Subcutaneous abdominal adipose tissue (tissue), 5 donors: ENCODE data around the gene KCND3.

ENCODE experiments used
- H3K27ac ChIP-seq: one replicate; pipeline ENCODE4 v1.7.0; 2013; ENCODE audit warnings: low read depth, mild to moderate bottlenecking, inconsistent platforms, low read length, moderate library complexity
- H3K27me3 ChIP-seq, 5 donors: one replicate each; pipeline ENCODE4 v1.7.0; 2013; ENCODE audit warnings: low read length in 5 of 5, inconsistent platforms in 1 of 5; ENCODE audit not compliant: control insufficient read depth in 5 of 5, insufficient read depth in 4 of 5
- H3K36me3 ChIP-seq, 5 donors: one replicate each; pipeline ENCODE4 v1.7.0; 2013; ENCODE audit warnings: low read length in 5 of 5; ENCODE audit not compliant: control insufficient read depth in 5 of 5, insufficient read depth in 5 of 5
- H3K4me1 ChIP-seq, 5 donors: one replicate each; pipeline ENCODE4 v1.7.0; 2013; ENCODE audit warnings: low read length in 5 of 5, mild to moderate bottlenecking in 3 of 5, moderate library complexity in 1 of 5; ENCODE audit not compliant: control insufficient read depth in 5 of 5, insufficient read depth in 5 of 5
- H3K4me3 ChIP-seq, 5 donors: one replicate each; pipeline ENCODE4 v1.7.0; 2013; ENCODE audit warnings: low read length in 5 of 5, low read depth in 1 of 5
- H3K9ac ChIP-seq, 5 donors: one replicate each; pipeline ENCODE4 v1.7.0; 2013; ENCODE audit warnings: low read length in 5 of 5, mild to moderate bottlenecking in 4 of 5, moderate library complexity in 3 of 5
- H3K9me3 ChIP-seq, 5 donors: one replicate each; pipeline ENCODE4 v1.7.0; 2013; ENCODE audit warnings: low read length in 5 of 5; ENCODE audit not compliant: control insufficient read depth in 5 of 5
- donor health status: healthy.
- donor health status: healthy.
- donor health status: healthy.
- donor health status: healthy.
- donor health status: healthy.

KCND3 gene

DNA sequence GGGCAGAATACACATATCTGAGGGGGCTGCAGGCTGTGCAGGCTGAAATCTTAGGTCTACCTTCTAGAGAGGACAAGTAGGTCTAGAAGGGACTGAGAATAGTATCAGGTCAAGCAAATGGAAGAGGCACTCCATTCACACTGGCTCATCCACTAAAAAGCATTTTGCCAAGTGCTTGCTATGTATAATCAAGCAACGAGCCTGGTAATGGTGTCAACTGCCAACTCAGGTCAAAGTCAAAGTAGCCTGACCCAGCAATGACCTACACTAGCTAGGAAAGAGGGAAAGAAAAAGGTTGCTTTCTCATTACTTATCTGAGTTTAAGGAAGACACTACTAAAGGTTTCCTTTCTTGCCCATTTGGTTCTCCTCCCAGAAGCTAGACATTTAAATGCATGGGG, 10.8 kb downstream of the KCND3 start:
- H3K4me1 ChIP-seq = peaks cover 0 to 5% (median 0%) of the 10 kb centered on the region in 5 donors
- H3K27me3 ChIP-seq = peaks cover 0 to 10% (median 0%) of the 10 kb centered on the region in 5 donors
- no peaks in the 10 kb centered on the region for H3K9me3 ChIP-seq
- H3K36me3 ChIP-seq = peaks cover 0 to 10% (median 6%) of the 10 kb centered on the region in 5 donors
- no peak overlapping the region for H3K9ac ChIP-seq
- H3K27ac ChIP-seq = no peak overlapping the region
- no peak overlapping the region for H3K4me3 ChIP-seq

- Histone ChIP-seq H3K4me1 (peaks cover 0 to 7% (median 0%) of the 10 kb centered on the region in 5 donors), H3K36me3 (peaks cover 0 to 10% (median 6%) of the 10 kb centered on the region in 5 donors), H3K9me3 (no peaks in the 10 kb centered on the region), H3K9ac (no peak overlapping the region), H3K27me3 (peaks cover 0 to 10% (median 0%) of the 10 kb centered on the region in 5 donors), H3K27ac (no peak overlapping the region), H3K4me3 (no peak overlapping the region)
Measured at GRCh38 chr1:111977378-111977777, 12.1 kb downstream of the KCND3 start.

GRCh38 chr1:111976842-111977241, 12.6 kb downstream of the KCND3 start:
- Histone ChIP-seq H3K9me3 (no peaks in the 10 kb centered on the region), H3K4me3 (no peak overlapping the region), H3K36me3 (peaks cover 0 to 6% (median 2%) of the 10 kb centered on the region in 5 donors), H3K27me3 (peaks cover 0 to 10% (median 0%) of the 10 kb centered on the region in 5 donors), H3K9ac (no peak overlapping the region), H3K27ac (no peak overlapping the region), H3K4me1 (peaks cover 0 to 7% (median 0%) of the 10 kb centered on the region in 5 donors)

- H3K36me3 ChIP-seq = peaks cover 0 to under 1% (median 0%) of the 10 kb centered on the region in 5 donors
- H3K4me3 ChIP-seq = no peak overlapping the region
- H3K27ac ChIP-seq = no peak overlapping the region
- no peaks in the 10 kb centered on the region for H3K9me3 ChIP-seq
- peaks cover 0 to 7% (median 0%) of the 10 kb centered on the region in 5 donors for H3K4me1 ChIP-seq
- no peak overlapping the region for H3K9ac ChIP-seq
- H3K27me3 ChIP-seq = peaks cover 0 to 10% (median 0%) of the 10 kb centered on the region in 5 donors
Measured at GRCh38 chr1:111976332-111976731, 13.1 kb downstream of the KCND3 start.

DNA sequence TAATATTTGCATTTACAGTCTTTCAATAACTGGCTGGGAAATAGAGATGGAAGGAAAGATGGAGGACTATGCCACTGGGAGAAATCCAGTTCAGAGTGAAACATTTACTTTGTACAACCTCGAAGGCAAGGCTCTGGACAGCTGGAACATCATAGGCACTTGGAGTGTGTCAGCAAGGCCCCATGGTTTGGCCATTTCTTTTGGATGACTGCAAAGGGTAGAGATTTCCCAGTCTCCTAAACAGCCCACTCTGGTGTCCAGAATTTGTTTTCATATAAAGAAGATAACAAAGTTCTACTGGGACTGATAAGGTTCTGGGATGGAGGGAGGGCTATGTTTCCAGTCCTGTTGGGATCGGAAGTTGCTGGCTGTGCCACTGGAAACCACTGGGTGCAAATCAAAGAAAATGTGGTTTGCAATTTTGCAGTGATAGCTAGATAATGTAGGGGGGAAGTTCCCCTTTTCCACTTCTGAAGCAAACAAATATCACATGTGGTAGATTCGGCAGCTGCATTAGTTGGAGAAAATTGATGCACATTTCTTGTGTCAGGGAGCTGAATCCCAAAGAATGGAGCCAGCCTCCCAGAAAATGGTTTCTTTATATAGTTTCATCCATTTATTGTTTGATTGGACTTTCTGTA, 16.2 kb downstream of the KCND3 start:
- Histone ChIP-seq H3K36me3 (no peaks in the 10 kb centered on the region), H3K4me1 (peaks cover 0 to 7% (median 0%) of the 10 kb centered on the region in 5 donors), H3K9ac (no peak overlapping the region), H3K9me3 (no peaks in the 10 kb centered on the region), H3K27ac (no peak overlapping the region), H3K4me3 (no peak overlapping the region), H3K27me3 (peaks cover 0 to 9% (median 3%) of the 10 kb centered on the region in 5 donors)

DNA sequence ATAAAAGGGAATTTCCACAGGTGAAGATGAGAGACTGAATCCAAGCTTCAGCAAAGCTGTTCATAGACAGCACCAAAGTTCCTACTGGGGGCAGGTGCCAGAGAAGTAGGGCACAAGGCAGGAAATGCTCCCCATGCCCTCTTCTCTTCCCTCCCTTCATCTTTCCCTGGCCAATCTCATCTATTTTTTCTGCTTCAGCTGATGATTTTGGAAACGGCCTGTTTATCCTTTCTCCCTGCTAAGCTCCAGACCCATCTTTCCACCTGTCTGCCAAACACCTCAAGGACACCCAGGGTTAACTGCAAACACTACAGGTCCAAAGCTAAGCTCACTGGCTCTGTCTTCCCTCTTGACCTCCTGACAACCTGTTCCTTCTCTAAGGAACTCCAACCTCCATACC, 18.1 kb downstream of the KCND3 start:
- Histone ChIP-seq H3K9me3 (no peaks in the 10 kb centered on the region), H3K4me3 (no peak overlapping the region), H3K36me3 (no peaks in the 10 kb centered on the region), H3K4me1 (peaks cover 0 to 7% (median 0%) of the 10 kb centered on the region in 5 donors), H3K27ac (no peak overlapping the region), H3K9ac (no peak overlapping the region), H3K27me3 (peaks cover 0 to 5% (median 0%) of the 10 kb centered on the region in 5 donors)

GRCh38 chr1:111968511-111968910, 21.0 kb downstream of the KCND3 start:
- H3K36me3 ChIP-seq = no peaks in the 10 kb centered on the region
- no peak overlapping the region for H3K4me3 ChIP-seq
- peaks cover 0 to 7% (median 0%) of the 10 kb centered on the region in 5 donors for H3K27me3 ChIP-seq
- H3K27ac ChIP-seq = no peak overlapping the region
- no peak overlapping the region for H3K9ac ChIP-seq
- peaks cover 0 to 14% (median 10%) of the 10 kb centered on the region in 5 donors for H3K4me1 ChIP-seq
- no peaks in the 10 kb centered on the region for H3K9me3 ChIP-seq

GRCh38 chr1:111967886-111968285, 21.6 kb downstream of the KCND3 start:
- Histone ChIP-seq H3K4me3 (no peak overlapping the region), H3K27ac (no peak overlapping the region), H3K36me3 (no peaks in the 10 kb centered on the region), H3K9ac (no peak overlapping the region), H3K9me3 (no peaks in the 10 kb centered on the region), H3K27me3 (peaks cover 0 to 7% (median 0%) of the 10 kb centered on the region in 5 donors), H3K4me1 (peaks cover 0 to 14% (median 10%) of the 10 kb centered on the region in 5 donors)

- Histone ChIP-seq H3K27me3 (peaks cover 0 to 7% (median 0%) of the 10 kb centered on the region in 5 donors), H3K4me1 (peaks cover 0 to 14% (median 10%) of the 10 kb centered on the region in 5 donors), H3K9me3 (no peaks in the 10 kb centered on the region), H3K4me3 (no peak overlapping the region), H3K27ac (no peak overlapping the region), H3K36me3 (no peaks in the 10 kb centered on the region), H3K9ac (no peak overlapping the region)
Measured at GRCh38 chr1:111967067-111967690, 22.3 kb downstream of the KCND3 start.

DNA sequence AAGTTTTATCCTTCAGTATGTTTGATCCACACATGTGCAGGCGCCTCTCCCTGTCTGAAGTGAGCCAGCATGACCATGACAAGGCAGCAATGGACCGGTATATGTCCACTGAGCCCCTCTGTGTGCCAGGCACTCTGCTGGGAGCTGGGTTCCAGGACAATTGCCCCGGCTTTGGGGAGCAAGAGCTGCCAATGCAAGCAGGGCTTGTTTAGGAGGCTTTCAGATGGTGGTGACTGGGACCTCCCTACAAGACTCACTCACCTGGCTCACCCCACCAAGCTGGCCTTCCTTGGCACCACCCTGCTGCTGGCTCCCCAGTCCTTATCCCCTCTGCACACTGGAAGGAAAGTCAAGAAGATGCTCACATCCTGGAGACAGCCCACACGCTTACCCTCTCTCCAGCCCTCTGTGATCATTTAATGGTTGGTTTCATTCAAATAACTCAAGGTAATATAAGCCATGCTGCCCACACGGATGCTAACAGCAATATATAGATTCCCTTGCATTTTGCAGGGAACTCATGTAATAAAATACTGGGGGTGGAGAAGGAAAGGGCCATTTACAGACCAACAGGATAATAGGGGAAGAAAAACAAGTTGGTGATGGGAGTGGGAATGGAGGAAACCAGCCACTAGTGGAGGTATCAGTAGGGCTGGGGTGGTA, 23.6 kb downstream of the KCND3 start:
- no peaks in the 10 kb centered on the region for H3K36me3 ChIP-seq
- H3K4me1 ChIP-seq = peaks cover 0 to 14% (median 10%) of the 10 kb centered on the region in 5 donors
- peaks cover 0 to 7% (median 0%) of the 10 kb centered on the region in 5 donors for H3K27me3 ChIP-seq
- H3K27ac ChIP-seq = no peak overlapping the region
- no peak overlapping the region for H3K9ac ChIP-seq
- H3K4me3 ChIP-seq = no peak overlapping the region
- no peaks in the 10 kb centered on the region for H3K9me3 ChIP-seq
